H1 (cell line): ENCODE data around the gene DGKD. TPM values are rescaled to one million over a fixed set of nuclear protein-coding genes. Genes with fewer than 3 reads are reported as not detected.

Source experiments
- CTCF ChIA-PET: fragments of 300-600 bp; sonication (Branson Sonifier 250); formaldehyde crosslinking; loops from one replicate; lab custom pipeline; 2021; ENCODE audit not compliant: partially characterized antibody; lab: Charles Lee
- POLR2A ChIA-PET: fragments of 300-600 bp; sonication (Branson Sonifier 250); formaldehyde crosslinking; loops from one replicate; lab custom pipeline; 2021; ENCODE audit warnings: inconsistent platforms; ENCODE audit not compliant: partially characterized antibody; lab: Charles Lee
- DNase-seq, 2 experiments: peaks; one replicate each; pipeline versions ENCODE4 v3.0.0 to v3.0.0-alpha.2; 2010 to 2022; ENCODE audit warnings: low spot score in 2 of 2, low read depth in 1 of 2, mixed read lengths in 1 of 2
- FAIRE-seq: peaks from 2 replicates; lab custom pipeline; 2011; peaks lifted over from hg19 to GRCh38; lab: Jason Lieb, UNC
- H2AFZ ChIP-seq: 2 replicates; pipeline ENCODE4 v1.8.1; 2012; ENCODE audit warnings: low read length, inconsistent platforms
- H2AK5ac ChIP-seq: 2 replicates; pipeline ENCODE4 v1.6.1; 2013; ENCODE audit warnings: low read depth, low read length
- H2BK120ac ChIP-seq: replicated peaks from 2 replicates; pipeline ENCODE3; 2013; ENCODE audit warnings: low read depth, low read length, inconsistent platforms
- H2BK12ac ChIP-seq: 2 replicates; pipeline ENCODE4 v1.6.1; 2013; ENCODE audit warnings: low read depth, low read length
- H2BK15ac ChIP-seq: 2 replicates; pipeline ENCODE4 v1.6.1; 2013; ENCODE audit warnings: low read length
- H2BK20ac ChIP-seq: 2 replicates; pipeline ENCODE4 v1.6.1; 2013; ENCODE audit warnings: low read length
- H2BK5ac ChIP-seq: 2 replicates; pipeline ENCODE4 v1.6.1; 2013; ENCODE audit warnings: low read depth, low read length
- H3K14ac ChIP-seq: 2 replicates; pipeline ENCODE4 v1.6.1; 2013; ENCODE audit warnings: inconsistent platforms; ENCODE audit not compliant: insufficient read length
- H3K18ac ChIP-seq: 2 replicates; pipeline ENCODE4 v1.6.1; 2013; ENCODE audit warnings: low read length; ENCODE audit errors: extremely low read depth
- H3K23ac ChIP-seq: 2 replicates; pipeline ENCODE4 v1.6.1; 2013; ENCODE audit warnings: inconsistent platforms; ENCODE audit not compliant: insufficient read length
- H3K23me2 ChIP-seq: 2 replicates; pipeline ENCODE4 v1.6.1; 2013; ENCODE audit warnings: low read depth, low read length
- H3K27ac ChIP-seq: 2 replicates; pipeline ENCODE4 v1.6.1; 2011; ENCODE audit warnings: low read depth, low read length, inconsistent platforms
- H3K27me3 ChIP-seq, 4 experiments: replicated peaks in 1 of 4; 1 replicate in 1 of 4; 2 replicates in 3 of 4; pipeline versions ENCODE4 v1.6.1 to v1.8.1; 2011 to 2013; ENCODE audit warnings: low read length in 3 of 4, mild to moderate bottlenecking in 3 of 4, inconsistent platforms in 2 of 4, mixed read lengths in 2 of 4, moderate library complexity in 1 of 4; ENCODE audit not compliant: control insufficient read depth in 3 of 4, insufficient read depth in 3 of 4; ENCODE audit errors: extremely low read depth in 1 of 4
- H3K36me3 ChIP-seq, 4 experiments: 2 replicates each; pipeline versions ENCODE4 v1.6.1 to v1.8.1; 2011 to 2013; ENCODE audit warnings: mild to moderate bottlenecking in 4 of 4, low read length in 3 of 4, moderate library complexity in 2 of 4, control low read depth in 1 of 4, inconsistent platforms in 1 of 4; ENCODE audit not compliant: insufficient read depth in 4 of 4, control insufficient read depth in 2 of 4
- H3K4ac ChIP-seq: replicated peaks from 2 replicates; pipeline ENCODE3; 2013; ENCODE audit warnings: low read length, low read depth, mixed read lengths, inconsistent platforms; ENCODE audit not compliant: insufficient read length
- H3K4me1 ChIP-seq, 4 experiments: replicated peaks in 1 of 4; 1 replicate in 1 of 4; 2 replicates in 3 of 4; pipeline versions ENCODE4 v1.6.1 to v1.8.1; 2011 to 2013; ENCODE audit warnings: low read length in 3 of 4, inconsistent platforms in 2 of 4, mixed read lengths in 1 of 4; ENCODE audit not compliant: insufficient read depth in 4 of 4, control insufficient read depth in 3 of 4
- H3K4me2 ChIP-seq, 2 experiments: 2 replicates each; pipeline versions ENCODE4 v1.6.1 to v1.8.1; 2011 to 2013; ENCODE audit warnings: low read depth in 2 of 2, low read length in 2 of 2, control low read depth in 1 of 2, inconsistent platforms in 1 of 2, mild to moderate bottlenecking in 1 of 2; ENCODE audit not compliant: insufficient read depth in 1 of 2
- H3K4me3 ChIP-seq, 4 experiments: fragments of 200-600, 300-600 bp in 1 of 4; sonication (generic), shearing (Covaris generic), sonication (Bioruptor Twin) in 1 of 4; 2 replicates each; pipeline versions ENCODE4 v1.5.1 to v1.8.1; 2011 to 2016; ENCODE audit warnings: low read length in 4 of 4, low read depth in 3 of 4, control low read depth in 2 of 4, inconsistent platforms in 2 of 4, mild to moderate bottlenecking in 2 of 4, mixed read lengths in 1 of 4, moderate library complexity in 1 of 4; ENCODE audit not compliant: insufficient read depth in 2 of 4; ENCODE audit errors: extremely low read depth in 1 of 4
- H3K56ac ChIP-seq: replicated peaks from 2 replicates; pipeline ENCODE3; 2013; ENCODE audit warnings: low read depth, mild to moderate bottlenecking, mixed read lengths, low read length, inconsistent platforms; ENCODE audit not compliant: insufficient read length
- H3K79me1 ChIP-seq: 2 replicates; pipeline ENCODE4 v1.6.1; 2013; ENCODE audit warnings: low read depth, low read length, control low read depth
- H3K79me2 ChIP-seq, 2 experiments: 2 replicates each; pipeline versions ENCODE4 v1.6.1 to v1.8.1; 2012 to 2013; ENCODE audit warnings: low read length in 2 of 2, mild to moderate bottlenecking in 2 of 2, inconsistent platforms in 1 of 2; ENCODE audit not compliant: insufficient read depth in 2 of 2, control insufficient read depth in 1 of 2
- H3K9ac ChIP-seq, 4 experiments: replicated peaks in 1 of 4; 1 replicate in 1 of 4; 2 replicates in 3 of 4; pipeline versions ENCODE4 v1.6.1 to v1.8.1; 2011 to 2013; ENCODE audit warnings: low read depth in 3 of 4, low read length in 3 of 4, control low read depth in 2 of 4, mild to moderate bottlenecking in 2 of 4, moderate library complexity in 2 of 4, inconsistent platforms in 1 of 4; ENCODE audit errors: extremely low read depth in 1 of 4
- H3K9me3 ChIP-seq, 2 experiments: 2 replicates each; pipeline versions ENCODE4 v1.6.1 to v1.8.1; 2012 to 2013; ENCODE audit warnings: mild to moderate bottlenecking in 2 of 2, moderate library complexity in 2 of 2, control low read depth in 1 of 2, inconsistent platforms in 1 of 2, low read depth in 1 of 2, low read length in 1 of 2, mixed read lengths in 1 of 2; ENCODE audit not compliant: insufficient read depth in 2 of 2
- H4K20me1 ChIP-seq, 2 experiments: replicated peaks in 1 of 2; 2 replicates each; pipeline versions ENCODE3 to v1.8.1; 2011 to 2013; ENCODE audit warnings: inconsistent platforms in 2 of 2, low read length in 2 of 2, mild to moderate bottlenecking in 1 of 2; ENCODE audit not compliant: insufficient read depth in 2 of 2, control insufficient read depth in 1 of 2
- H4K5ac ChIP-seq: 2 replicates; pipeline ENCODE4 v1.6.1; 2013; ENCODE audit warnings: low read length, low read depth, mixed read lengths, inconsistent platforms; ENCODE audit not compliant: insufficient read length
- H4K8ac ChIP-seq: 2 replicates; pipeline ENCODE4 v1.8.0; 2013; ENCODE audit warnings: mild to moderate bottlenecking, moderate library complexity, low read length, inconsistent platforms; ENCODE audit not compliant: insufficient read depth; ENCODE audit errors: extremely low read depth
- H4K91ac ChIP-seq: replicated peaks from 2 replicates; pipeline ENCODE3; 2013; ENCODE audit warnings: low read length, mixed read lengths, inconsistent platforms; ENCODE audit not compliant: insufficient read length
- CHD1 ChIP-seq: IDR thresholded peaks from 2 replicates; pipeline ENCODE4 v1.6.1; 2012; ENCODE audit warnings: low read depth, low read length, improper control_type of control experiment
- CHD2 ChIP-seq: IDR thresholded peaks from 2 replicates; pipeline ENCODE4 v1.6.1; 2012; ENCODE audit warnings: low read length, improper control_type of control experiment
- EGR1 ChIP-seq: IDR thresholded peaks from 2 replicates; pipeline ENCODE4 v1.6.1; 2011; ENCODE audit warnings: low read depth, low read length, borderline replicate concordance
- HDAC6 ChIP-seq: IDR thresholded peaks from one replicate; pipeline ENCODE4 v1.7.1; 2012; ENCODE audit warnings: low read depth, mild to moderate bottlenecking, inconsistent platforms, low read length, moderate library complexity
- PHF8 ChIP-seq: fragments of 200-600 bp; sonication (generic); conservative IDR thresholded peaks from 2 replicates; pipeline ENCODE4 v1.7.1; 2012; ENCODE audit warnings: low read depth, mild to moderate bottlenecking, inconsistent platforms, low read length, moderate library complexity
- RFX5 ChIP-seq: IDR thresholded peaks from 2 replicates; pipeline ENCODE4 v1.6.1; 2011; ENCODE audit warnings: low read depth, low read length, improper control_type of control experiment, borderline replicate concordance
- SP2 ChIP-seq: IDR thresholded peaks from 2 replicates; pipeline ENCODE4 v1.6.1; 2012; ENCODE audit warnings: mild to moderate bottlenecking, low read length, inconsistent platforms
- SRF ChIP-seq: IDR thresholded peaks from 2 replicates; pipeline ENCODE4 v1.6.1; 2011; ENCODE audit warnings: mild to moderate bottlenecking, low read depth, low read length, moderate library complexity
- TCF12 ChIP-seq: IDR thresholded peaks from 2 replicates; pipeline ENCODE4 v1.6.1; 2011; ENCODE audit warnings: low read depth, mild to moderate bottlenecking, low read length
- USF2 ChIP-seq: IDR thresholded peaks from 2 replicates; pipeline ENCODE4 v1.6.1; 2011; ENCODE audit warnings: low read length, improper control_type of control experiment
- WGBS, 2 experiments: shearing (Covaris generic) in 1 of 2; methylation state at CpG; one replicate each; pipeline versions ENCODE4 v1.1.6 to v1.1.7; 2013 to 2015; ENCODE audit warnings: low lambda C conversion rate in 2 of 2, mixed read lengths in 2 of 2, inconsistent platforms in 1 of 2, low coverage in 1 of 2, missing lambda C conversion rate in 1 of 2; ENCODE audit not compliant: insufficient replicate concordance in 2 of 2, insufficient coverage in 1 of 2, insufficient read length in 1 of 2; ENCODE audit errors: extremely low coverage in 1 of 2, missing lambda C conversion rate in 1 of 2; 5-methylcytosine and 5-hydroxymethylcytosine counted together
- polyA plus RNA-seq, 7 experiments: library from polyadenylated mRNA; depleted of rRNA in 3 of 7; stranded (reverse) in 5 of 7; unstranded in 2 of 7; fragments of >200 nt in 5 of 7; fragments of 200-250 nt in 2 of 7; gene quantifications; 1 replicate in 5 of 7; 2 replicates in 1 of 7; 4 replicates in 1 of 7; pipeline versions ENCODE4 v1.2.1 to v1.2.3, GENCODE V29; 2011 to 2013; ENCODE audit warnings: missing spikeins in 2 of 7, mixed read lengths in 2 of 7
- total RNA-seq: library from RNA; stranded (reverse); fragmentation: NEBNext Ultra II Directional; extraction: Animal tissue kit (Norgen Biotek cat#: 25700); gene quantifications from 2 replicates; pipeline ENCODE4 v1.2.1, GENCODE V29; 2021
- TF ChIP-seq, protein P1 (sequence below): IDR thresholded peaks from 2 replicates; pipeline ENCODE4 v1.6.1; 2012; ENCODE audit warnings: low read length, inconsistent platforms

Gene DGKD
- total and polyA plus RNA-seq, 2 of the 8 experiments (the other 6 are each of a cell fraction or from before 2014, with no cell fraction given), result 7.7 to 30.9 TPM

DNA sequence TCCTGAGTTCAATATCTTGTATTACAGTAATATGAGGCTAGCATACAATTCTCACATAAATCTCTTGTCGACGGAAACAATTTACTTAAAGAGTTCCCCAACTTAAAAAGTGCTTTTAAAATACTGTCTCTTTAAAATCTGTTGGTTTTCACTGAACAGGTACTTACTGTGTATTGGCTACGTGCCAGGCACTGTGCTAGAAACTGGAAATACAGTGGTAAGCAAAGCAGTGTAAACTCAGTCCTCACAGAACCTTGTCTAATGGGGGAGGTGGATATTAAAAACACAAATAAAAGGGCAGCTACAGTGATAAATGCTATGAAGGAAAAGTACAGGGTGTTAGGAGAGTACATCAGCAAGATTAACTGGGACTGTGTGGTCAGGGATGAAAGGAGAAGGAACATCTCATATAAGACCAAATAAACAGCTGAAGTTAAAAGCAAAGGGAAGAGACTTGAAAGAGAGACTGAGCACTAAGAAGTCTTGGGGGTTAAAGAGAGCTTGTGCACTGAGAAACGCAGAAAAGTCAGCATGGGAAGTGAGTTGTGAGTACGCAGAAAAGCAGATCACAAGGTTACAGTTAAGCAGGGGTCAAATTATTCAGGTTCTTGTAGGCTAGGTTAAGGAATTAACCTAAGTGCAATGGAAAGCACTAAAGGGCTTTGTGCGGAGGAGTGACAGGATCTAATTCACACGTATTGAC, 159.8 kb downstream of the DGKD start:
- no peak overlapping the region for H3K4ac ChIP-seq
- H3K4me2 ChIP-seq, result no peak overlapping the region
- no peaks in the 10 kb centered on the region for H3K4me1 ChIP-seq
- no peak overlapping the region for H3K14ac ChIP-seq
- H3K23me2 ChIP-seq, result no peaks in the 10 kb centered on the region
- no peak overlapping the region for H3K23ac ChIP-seq
- ChIA-PET CTCF (interaction anchor here (1.2 kb wide), 1 partner anchor 9 kb away, joined by 3 read pairs; no protein-coding TSS in a partner anchor), POLR2A (no interaction called here)
- H3K79me2 ChIP-seq, result no peaks in the 10 kb centered on the region
- WGBS, 2 experiments, result 90% methylated on average over 7 of the region's 7 CpGs; no CpG with 5 or more reads in 1 of the 2 experiments
- H3K9me3 ChIP-seq, result no peaks in the 10 kb centered on the region
- H2BK15ac ChIP-seq, result no peak overlapping the region
- no peaks in the 10 kb centered on the region for H3K79me1 ChIP-seq
- no peak overlapping the region for H3K27ac ChIP-seq
- no peak overlapping the region for H3K4me3 ChIP-seq
- no peak overlapping the region for H2AK5ac ChIP-seq
- H4K20me1 ChIP-seq, result no peaks in the 10 kb centered on the region
- H2BK5ac ChIP-seq, result no peak overlapping the region
- no peaks in the 10 kb centered on the region for H3K27me3 ChIP-seq
- no peak overlapping the region for H4K8ac ChIP-seq
- no peak for FAIRE-seq
- H3K18ac ChIP-seq, result no peak overlapping the region
- H4K5ac ChIP-seq, result no peak overlapping the region
- no peak overlapping the region for H2BK12ac ChIP-seq
- no peak for DNase-seq
- no peak overlapping the region for H3K56ac ChIP-seq
- no peak overlapping the region for H2BK20ac ChIP-seq
- no peak overlapping the region for H2AFZ ChIP-seq
- no peaks in the 10 kb centered on the region for H3K36me3 ChIP-seq
- no peak overlapping the region for H4K91ac ChIP-seq
- no peak overlapping the region for H2BK120ac ChIP-seq
- H3K9ac ChIP-seq, result no peak overlapping the region
- no peak for TF ChIP-seq CHD1
- no peak for TF ChIP-seq SP2
- no peak for TF ChIP-seq PHF8
- TF ChIP-seq USF2, result no peak
- TF ChIP-seq HDAC6, result no peak
- TF ChIP-seq, protein P1, sequence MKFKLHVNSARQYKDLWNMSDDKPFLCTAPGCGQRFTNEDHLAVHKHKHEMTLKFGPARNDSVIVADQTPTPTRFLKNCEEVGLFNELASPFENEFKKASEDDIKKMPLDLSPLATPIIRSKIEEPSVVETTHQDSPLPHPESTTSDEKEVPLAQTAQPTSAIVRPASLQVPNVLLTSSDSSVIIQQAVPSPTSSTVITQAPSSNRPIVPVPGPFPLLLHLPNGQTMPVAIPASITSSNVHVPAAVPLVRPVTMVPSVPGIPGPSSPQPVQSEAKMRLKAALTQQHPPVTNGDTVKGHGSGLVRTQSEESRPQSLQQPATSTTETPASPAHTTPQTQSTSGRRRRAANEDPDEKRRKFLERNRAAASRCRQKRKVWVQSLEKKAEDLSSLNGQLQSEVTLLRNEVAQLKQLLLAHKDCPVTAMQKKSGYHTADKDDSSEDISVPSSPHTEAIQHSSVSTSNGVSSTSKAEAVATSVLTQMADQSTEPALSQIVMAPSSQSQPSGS, result no peak
- no peak for TF ChIP-seq RFX5
- TF ChIP-seq EGR1, result no peak
- TF ChIP-seq CHD2, result no peak
- no peak for TF ChIP-seq TCF12
- no peak for TF ChIP-seq SRF
